NCI-H2107 (cell line): ENCODE measurements around the gene RPS6KA5.
"Not testable (repeated sequence)": the region's sequence is repeated elsewhere in the genome, so short reads cannot be mapped to it uniquely, and the experiment has no call there.

ENCODE experiments used
- DNase-seq: peaks from one replicate; lab custom pipeline; 2025; lab: John Stamatoyannopoulos, UW

Gene RPS6KA5

DNA sequence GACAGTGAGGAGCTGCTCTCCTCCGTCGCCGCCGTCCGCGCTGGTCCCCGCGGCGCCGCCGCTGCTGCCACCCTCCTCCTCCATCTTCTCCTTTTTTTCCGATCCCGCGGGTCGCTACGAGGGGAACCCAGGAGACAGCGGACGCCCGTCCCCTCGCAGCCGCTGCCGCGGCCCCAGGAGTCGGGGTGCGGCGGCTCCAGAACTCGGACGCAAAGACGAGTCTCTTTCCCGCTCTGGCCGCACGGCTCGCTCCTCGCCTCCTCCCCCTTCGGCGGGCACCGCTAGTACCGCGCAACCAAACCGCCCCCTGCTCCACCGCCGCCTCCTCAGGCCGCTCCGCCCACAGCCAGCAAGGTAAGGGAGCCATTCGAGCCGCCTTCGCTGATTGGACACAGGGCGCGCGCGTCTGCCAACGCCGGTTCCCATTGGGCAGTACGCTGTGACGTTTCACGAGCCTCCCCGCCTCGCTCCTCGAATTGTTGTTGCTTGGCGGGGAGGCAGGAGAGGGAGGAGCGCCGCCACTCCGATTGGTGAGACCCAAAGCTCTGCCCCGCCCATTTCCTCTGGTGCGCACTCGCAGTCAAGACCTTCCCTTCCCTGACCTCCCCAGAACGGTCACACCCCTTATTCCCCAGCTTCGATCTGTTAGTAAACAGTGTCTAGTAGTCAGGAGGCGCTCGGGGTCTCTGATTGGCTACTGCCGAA lies at the start of gene RPS6KA5:
TSS of gene RPS6KA5 (minus strand) at position 291 of the 705 bp plus-strand sequence. CDS start at position 84, 207 bp downstream.
- peak; percentile 100 for DNase-seq

GRCh38 chr14:91108941-91109611 lies 48.6 kb upstream of the RPS6KA5 start:
- no peak for DNase-seq

DNA sequence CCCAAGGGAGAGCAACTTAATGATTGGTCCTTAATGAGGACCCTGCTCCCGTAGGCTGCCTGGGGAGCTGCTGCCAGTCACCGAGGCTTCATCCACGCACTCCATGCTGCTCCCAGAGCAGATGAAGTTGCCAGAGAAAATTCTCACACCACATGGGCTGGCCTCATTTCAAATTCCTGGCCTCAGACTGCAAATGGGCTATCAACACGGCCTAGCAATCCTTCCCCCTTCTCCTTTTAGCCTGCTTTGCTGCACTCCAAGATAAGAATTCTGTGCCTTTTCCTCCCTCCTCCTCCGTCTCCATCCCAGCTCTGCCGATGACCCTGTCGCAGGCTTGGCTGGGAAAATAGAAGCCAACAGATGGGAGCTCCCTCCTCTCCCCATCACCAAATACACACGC lies 42.7 kb upstream of the RPS6KA5 start:
- no peak for DNase-seq

DNA sequence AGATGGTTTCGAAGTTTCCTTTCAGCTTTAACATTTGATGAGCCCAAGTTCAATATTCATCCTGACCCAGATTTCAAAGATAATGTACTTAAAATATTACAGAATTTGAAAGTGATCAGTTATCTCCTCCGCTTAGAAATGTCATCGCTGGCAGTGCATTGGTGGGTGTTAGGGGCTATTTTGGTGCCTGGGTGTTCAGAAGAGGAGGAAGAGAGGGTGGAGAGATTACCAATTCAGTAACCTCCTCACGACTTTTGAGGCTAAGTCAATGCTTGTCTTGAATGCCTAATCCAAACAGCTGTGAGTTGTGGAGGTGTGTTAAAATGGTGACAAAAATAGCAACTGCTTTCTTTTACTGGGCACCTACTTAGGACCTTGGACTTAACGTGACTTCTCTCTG lies 39.7 kb upstream of the RPS6KA5 start:
- DNase-seq = no peak

GRCh38 chr14:91098591-91098990 lies 38.1 kb upstream of the RPS6KA5 start:
- no peak for DNase-seq

DNA sequence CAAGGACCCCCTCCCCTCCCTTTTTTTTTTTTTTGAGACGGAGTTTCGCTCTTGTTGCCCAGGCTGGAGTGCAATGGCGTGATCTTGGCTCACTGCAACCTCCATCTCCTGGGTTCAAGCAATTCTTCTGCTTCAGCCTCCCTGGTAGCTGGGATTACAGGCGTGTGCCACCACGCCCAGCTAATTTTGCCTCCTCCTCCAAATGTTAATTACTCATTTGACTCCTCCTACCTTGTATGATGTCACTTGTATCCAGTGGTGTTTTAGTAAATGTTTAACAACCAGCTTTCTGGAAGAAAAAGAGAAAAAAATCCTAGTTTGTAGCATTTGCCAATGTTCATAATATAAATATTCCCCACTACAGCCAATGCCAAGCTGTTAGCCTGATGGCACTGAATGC lies 37.2 kb upstream of the RPS6KA5 start:
- not testable (repeated sequence) for DNase-seq

DNA sequence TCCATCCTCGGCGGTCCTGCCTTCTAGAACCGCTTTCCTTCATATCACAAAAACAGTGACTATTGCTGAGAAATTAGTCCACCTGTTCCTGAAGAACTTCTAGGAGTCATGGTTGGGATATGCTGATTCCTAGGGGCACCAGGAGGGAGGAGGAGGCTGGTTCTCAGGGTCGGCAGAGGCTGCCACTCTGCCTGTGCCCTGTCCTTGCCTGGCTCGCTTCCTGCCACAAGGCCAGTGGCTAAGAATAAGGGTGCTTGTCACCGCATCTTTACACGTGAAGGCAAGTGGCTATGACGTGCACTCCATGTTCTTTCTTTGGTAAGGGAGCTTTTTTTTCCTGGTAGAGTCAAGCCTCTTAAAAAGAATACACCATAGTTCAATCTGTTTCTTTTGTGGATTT lies 34.7 kb upstream of the RPS6KA5 start:
- DNase-seq = no peak

DNA sequence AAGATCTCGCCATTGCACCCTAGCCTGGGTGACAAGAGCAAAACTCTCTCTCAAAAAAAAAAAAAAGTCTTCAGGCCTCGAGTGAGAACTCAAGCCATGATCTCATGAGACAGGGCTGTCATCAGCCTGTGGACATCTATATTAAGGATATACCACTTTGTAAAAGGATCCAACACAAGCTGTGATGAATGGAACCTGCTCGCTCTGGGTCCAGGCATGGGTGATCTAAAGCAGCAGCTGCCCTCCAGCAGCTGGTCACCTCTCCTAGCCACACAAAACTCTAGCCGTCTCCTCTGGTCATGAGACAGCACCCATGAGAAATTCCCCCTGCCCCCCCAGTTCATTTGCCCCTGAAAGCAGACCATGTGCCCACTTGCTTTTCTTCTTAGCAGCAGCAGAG lies 34.3 kb upstream of the RPS6KA5 start:
- DNase-seq = no peak

DNA sequence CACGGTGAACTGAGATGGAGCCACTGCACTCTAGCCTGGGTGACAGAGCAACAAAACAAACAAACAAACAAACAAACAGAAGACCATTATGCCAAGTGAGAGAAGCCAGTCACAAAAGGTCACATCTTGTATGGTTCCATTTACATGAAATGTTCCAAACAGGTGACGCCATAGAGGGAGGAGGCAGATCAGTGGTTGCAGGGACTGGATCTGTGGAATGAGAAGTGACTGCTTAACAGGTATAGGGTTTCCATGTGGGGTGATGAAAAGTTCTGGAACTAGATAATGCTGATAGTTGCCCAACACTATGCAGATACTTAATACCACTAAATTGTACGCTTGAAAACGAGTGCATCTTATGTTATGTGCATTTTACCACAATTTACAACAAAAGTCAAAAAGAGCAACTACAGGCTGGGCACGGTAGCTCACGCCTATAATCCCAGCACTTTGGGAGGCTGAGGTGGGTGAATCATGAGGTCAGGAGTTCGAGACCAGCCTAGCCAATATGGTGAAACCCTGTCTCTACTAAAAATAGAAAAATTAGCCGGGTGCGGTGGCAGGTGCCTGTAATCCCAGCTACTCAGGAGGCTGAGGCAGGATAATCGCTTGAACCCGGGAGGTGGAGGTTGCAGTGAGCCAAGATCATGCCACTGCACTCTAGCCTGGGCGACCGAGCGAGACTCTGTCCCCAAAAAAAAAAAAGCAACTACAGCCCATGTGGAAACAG lies 33.5 kb upstream of the RPS6KA5 start:
- not testable (repeated sequence) for DNase-seq

- DNase-seq = no peak
Measured at GRCh38 chr14:91092073-91092472, 31.6 kb upstream of the RPS6KA5 start.

- no peak for DNase-seq
Measured at GRCh38 chr14:91090743-91091142, 30.3 kb upstream of the RPS6KA5 start.

GRCh38 chr14:91089958-91090535 lies 29.6 kb upstream of the RPS6KA5 start:
- DNase-seq = no peak

- DNase-seq = no peak
Measured at GRCh38 chr14:91088585-91089235, 28.3 kb upstream of the RPS6KA5 start.

DNA sequence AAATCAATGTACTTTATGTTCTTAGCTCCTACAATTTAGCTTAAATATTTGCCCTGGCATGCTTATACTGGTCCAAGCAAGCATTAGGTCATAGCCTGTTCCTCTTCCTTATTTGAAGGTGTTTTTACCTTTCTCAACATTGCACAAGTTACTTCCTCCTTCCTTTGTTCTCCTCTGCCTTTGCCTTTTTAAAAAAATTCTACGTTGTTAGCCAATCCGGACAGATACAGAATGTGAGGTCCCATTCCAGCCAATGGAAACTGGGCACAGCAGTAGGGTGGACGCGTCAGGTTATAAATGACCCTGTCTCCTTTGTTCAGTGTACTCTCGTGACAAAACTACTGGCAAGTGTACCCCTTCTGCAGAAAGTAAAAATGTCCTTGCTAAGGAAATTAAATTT lies 27.0 kb upstream of the RPS6KA5 start:
- DNase-seq = not testable (repeated sequence)

DNA sequence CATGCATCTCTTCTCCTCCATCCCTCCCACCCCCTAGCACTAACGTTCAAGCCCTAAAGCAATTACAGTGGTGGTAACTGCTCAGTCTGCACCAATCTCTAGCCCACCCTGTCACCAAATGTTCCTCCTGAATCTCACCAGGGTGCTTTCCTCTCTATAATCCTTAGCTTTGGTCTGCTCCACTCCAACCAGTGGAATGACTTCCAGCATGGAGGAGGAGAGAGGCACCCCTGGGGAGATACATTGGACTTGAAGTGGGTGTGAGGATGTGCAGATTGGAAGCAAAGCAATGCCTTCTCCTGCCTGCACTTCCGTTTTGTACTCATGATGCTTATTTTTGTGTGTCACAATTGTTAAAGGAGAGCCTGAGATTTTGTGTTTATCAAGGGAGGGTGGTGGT lies 24.1 kb upstream of the RPS6KA5 start:
- DNase-seq = no peak

DNA sequence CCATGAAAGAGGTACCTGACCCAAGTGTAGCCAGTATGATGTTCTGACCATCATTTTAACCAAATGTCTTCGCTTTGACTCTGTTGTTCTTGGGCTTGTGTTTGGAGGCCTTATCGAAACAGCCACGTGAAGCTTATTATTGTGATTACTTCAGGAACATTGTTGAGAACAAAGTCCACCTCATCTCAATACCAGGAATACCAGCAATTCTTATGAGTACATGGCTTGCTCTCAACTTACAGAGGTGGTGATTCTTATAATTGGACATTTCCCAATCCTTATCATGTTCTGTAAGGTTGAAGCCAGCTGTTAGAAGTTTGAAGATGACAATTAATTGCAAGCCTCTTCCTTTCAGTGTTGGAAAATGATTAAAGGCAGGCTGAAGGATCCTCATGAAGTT lies 21.8 kb upstream of the RPS6KA5 start:
- no peak for DNase-seq

- no peak for DNase-seq
Measured at GRCh38 chr14:91080071-91080470, 19.6 kb upstream of the RPS6KA5 start.

DNA sequence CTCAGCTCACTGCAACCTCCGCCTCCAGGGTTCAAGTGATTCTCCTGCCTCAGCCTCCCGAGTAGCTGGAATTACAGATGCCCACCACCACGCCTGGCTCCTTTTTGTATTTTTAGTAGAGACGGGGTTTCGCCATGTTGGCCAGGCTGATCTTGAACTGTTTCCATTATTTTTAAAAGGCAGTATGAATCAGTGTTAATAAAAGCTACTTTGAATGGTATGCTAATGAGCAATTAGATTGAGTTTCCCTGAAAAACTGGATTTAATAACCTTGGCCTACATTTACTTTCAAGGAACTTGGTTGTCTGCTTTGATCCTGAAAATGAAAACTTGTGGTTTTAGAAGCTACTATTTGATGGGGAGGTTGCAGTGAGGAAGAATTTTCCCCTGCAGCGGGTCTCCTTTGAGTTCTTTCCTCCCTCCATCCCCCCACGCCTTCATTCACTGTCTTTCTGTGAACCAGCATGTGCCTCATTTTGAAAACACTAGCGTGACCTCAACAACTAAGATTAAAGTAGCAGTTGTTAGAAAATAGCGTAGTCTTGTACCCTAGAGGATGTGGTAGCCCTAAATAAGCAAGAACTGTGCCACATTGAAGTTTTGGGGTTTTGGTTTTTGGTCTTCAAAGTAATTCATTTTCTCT lies 17.8 kb upstream of the RPS6KA5 start:
- DNase-seq = no peak

- no peak for DNase-seq
Measured at GRCh38 chr14:91075553-91075952, 15.1 kb upstream of the RPS6KA5 start.

DNA sequence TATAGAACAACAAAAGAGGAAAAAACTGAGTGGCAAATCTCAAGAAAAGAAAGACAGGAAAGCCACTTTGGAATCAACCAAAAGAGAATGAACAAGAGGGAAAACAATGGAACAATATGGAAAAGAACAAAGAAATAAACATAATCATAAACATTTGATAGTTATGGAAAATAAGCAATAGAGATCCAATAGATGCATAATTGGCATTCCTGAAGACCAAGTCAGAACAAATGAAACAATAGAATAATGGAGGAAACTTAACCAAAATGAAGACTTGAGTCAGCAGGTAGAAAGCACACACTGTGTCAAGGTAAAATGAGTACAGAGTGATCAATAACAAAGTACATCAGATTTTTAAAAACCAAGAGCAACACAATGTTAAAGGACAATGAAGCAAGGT lies 10.1 kb upstream of the RPS6KA5 start:
- no peak for DNase-seq

DNA sequence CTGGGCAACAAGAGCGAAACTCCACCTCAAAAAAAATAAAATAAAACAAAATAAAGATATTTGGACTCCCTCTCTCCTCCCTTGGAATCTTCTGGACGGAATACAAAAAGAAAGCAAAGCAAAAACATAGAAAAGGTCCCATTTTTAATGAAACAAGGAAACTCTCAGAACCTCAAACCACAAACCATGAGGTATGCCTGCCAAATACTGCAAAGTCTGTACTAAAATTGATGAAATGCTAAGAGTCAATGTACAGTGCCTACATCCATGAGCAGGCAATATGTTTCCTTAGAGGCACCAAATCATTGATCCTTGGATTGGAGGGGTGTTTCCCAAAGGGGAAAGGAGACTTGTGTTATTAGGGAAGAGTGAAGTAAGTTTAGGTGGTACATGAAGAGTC lies 8.2 kb upstream of the RPS6KA5 start:
- no peak for DNase-seq

DNA sequence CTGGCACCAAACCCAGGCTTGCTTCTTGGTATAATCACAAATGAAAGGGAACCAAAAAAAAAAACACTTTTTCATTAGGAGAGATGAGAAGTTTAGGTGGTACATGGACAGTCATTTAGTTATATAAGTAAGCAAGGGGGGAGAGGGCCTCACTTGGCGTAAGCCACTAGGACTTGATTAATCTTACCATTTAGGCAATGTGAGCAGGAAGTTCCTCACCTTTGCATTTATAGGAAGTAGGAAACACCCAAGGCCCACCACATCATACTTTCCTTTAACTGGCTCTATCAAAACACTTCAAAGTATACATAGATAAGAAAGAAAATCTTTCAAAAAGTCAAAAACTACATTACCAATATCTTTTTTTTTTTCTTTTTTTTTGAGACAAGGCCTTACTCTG lies 6.7 kb upstream of the RPS6KA5 start:
- no peak for DNase-seq
